ENCODE data around the gene CSNK1G3. TPM values are rescaled to one million over a fixed set of nuclear protein-coding genes. Genes with fewer than 3 reads are reported as not detected.

CSNK1G3 gene
- total RNA-seq, 2 experiments from 2014 or later = 87.2 to 92.3 TPM

DNA sequence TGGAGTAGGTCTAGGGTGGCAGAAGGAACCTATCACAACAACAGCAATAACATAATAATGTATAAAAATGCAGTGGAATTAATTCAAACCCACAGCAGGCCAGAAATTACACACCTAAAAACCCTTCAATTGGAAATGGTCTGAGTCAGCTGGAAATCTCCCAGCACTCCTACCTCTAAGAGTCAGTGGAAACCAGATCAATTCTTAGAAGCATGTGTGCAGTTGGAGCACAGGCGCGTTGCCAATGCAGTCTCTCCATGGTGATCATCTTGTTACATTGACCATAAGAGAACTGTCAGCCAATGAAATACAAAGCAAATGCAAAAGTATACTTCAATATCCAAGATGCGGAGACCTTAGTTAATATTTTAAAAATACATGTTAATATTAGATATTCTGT, 15.1 kb upstream of the CSNK1G3 start:
- intact Hi-C loops (cut with DNase I, micrococcal nuclease) = no loop called here
- Histone ChIP-seq H3K36me3 (ENCODE audit: insufficient read depth, low read length) (no peaks in the 10 kb centered on the region), H3K27ac (ENCODE audit: low read depth in 1 of 2, low read length in 2 of 2) (no peak overlapping the region), H3K27me3 (ENCODE audit: control insufficient read depth in 1 of 2, insufficient read depth in 2 of 2, low read length in 2 of 2) (no peaks in the 10 kb centered on the region), H3K4me1 (ENCODE audit: insufficient read depth, low read length) (no peaks in the 10 kb centered on the region), H3K9me3 (ENCODE audit: control insufficient read depth in 1 of 2, insufficient read depth in 1 of 2, low read length in 2 of 2) (no peaks in the 10 kb centered on the region), H3K4me3 (ENCODE audit: low read length) (no peak overlapping the region)
- Mint-ChIP-seq H3K4me1 (ENCODE audit: low read depth) (no peaks in the 10 kb centered on the region), H3K9me3 (no peaks in the 10 kb centered on the region), H3K36me3 (ENCODE audit: low read depth) (no peaks in the 10 kb centered on the region), H3K4me3 (no peak overlapping the region), H3K27ac (no peak overlapping the region), H3K27me3 (no peaks in the 10 kb centered on the region)
- DNase-seq = no peak
- ChIA-PET POLR2A (interaction anchor here (1.2 kb wide), 1 partner anchor 73 kb away, joined by 3 read pairs; the partner anchor contains the start of gene CEP120), CTCF (no interaction called here)
- no peak for ATAC-seq (ENCODE audit: poor library complexity)
- TF ChIP-seq, protein P1, sequence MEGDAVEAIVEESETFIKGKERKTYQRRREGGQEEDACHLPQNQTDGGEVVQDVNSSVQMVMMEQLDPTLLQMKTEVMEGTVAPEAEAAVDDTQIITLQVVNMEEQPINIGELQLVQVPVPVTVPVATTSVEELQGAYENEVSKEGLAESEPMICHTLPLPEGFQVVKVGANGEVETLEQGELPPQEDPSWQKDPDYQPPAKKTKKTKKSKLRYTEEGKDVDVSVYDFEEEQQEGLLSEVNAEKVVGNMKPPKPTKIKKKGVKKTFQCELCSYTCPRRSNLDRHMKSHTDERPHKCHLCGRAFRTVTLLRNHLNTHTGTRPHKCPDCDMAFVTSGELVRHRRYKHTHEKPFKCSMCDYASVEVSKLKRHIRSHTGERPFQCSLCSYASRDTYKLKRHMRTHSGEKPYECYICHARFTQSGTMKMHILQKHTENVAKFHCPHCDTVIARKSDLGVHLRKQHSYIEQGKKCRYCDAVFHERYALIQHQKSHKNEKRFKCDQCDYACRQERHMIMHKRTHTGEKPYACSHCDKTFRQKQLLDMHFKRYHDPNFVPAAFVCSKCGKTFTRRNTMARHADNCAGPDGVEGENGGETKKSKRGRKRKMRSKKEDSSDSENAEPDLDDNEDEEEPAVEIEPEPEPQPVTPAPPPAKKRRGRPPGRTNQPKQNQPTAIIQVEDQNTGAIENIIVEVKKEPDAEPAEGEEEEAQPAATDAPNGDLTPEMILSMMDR (IDR thresholded peaks at IDR 0.05) = no peak

DNA sequence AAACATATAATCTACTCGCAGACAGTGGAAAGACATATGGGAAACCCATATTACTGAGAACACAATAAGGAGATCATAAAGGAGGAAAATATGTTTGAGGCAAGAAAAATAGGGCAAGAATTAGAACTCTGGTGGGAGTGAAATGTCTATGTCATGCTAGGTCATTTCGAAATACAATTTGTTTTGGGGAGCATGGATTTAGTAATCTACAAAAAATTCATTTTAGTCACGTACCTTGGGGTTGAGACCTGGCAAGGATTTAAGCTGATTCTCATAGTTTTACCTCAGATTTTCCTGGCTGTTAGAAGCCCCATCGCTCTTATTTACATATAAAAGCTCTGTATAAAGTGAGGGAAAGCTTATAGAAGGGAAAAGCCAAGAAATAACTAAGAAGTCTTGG, 11.5 kb upstream of the CSNK1G3 start:
- TF ChIP-seq, protein P1 (IDR thresholded peaks at IDR 0.05) = no peak
- peaks cover 1% of the 10 kb centered on the region for H3K27me3 Mint-ChIP-seq

DNA sequence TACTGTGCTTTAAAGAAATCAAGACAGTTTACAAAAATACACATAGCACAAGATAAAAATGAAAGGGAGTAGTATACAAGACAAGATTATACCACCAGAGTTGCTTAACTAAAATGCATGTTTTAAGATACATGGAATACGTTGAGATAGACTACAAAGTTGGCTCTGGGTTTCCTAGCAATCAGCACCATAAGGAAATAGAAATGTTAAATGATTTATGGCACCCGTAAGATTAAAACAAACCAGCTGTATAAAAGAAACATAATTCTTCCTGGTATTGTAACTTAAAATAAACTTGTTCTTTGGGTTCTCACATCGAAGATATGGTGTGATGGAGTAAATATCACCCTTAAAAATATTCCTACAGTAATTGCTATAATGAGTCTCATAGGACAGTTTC, 9.9 kb upstream of the CSNK1G3 start:
- Mint-ChIP-seq H3K27me3 (peaks cover 7% of the 10 kb centered on the region), H3K4me1 (ENCODE audit: low read depth) (peaks cover 5% of the 10 kb centered on the region), H3K27ac (no peak overlapping the region), H3K4me3 (no peak overlapping the region), H3K36me3 (ENCODE audit: low read depth) (no peaks in the 10 kb centered on the region), H3K9me3 (no peaks in the 10 kb centered on the region)
- H3K4me1 ChIP-seq (ENCODE audit: insufficient read depth, low read length) = no peaks in the 10 kb centered on the region
- H3K9me3 ChIP-seq (ENCODE audit: control insufficient read depth in 1 of 2, insufficient read depth in 1 of 2, low read length in 2 of 2) = no peaks in the 10 kb centered on the region
- H3K36me3 ChIP-seq (ENCODE audit: insufficient read depth, low read length) = no peaks in the 10 kb centered on the region
- ChIA-PET CTCF (no interaction called here), POLR2A (no interaction called here)
- H3K27ac ChIP-seq (ENCODE audit: low read depth in 1 of 2, low read length in 2 of 2) = no peak overlapping the region
- H3K4me3 ChIP-seq (ENCODE audit: low read length) = no peak overlapping the region
- intact Hi-C loops (cut with DNase I, micrococcal nuclease) = no loop called here
- TF ChIP-seq, protein P1 (IDR thresholded peaks at IDR 0.05) = no peak
- ATAC-seq (ENCODE audit: poor library complexity) = no peak
- H3K27me3 ChIP-seq (ENCODE audit: control insufficient read depth in 1 of 2, insufficient read depth in 2 of 2, low read length in 2 of 2) = no peaks in the 10 kb centered on the region
- DNase-seq = no peak

More for the DNA sequence above, 11.5 kb upstream of the CSNK1G3 start:
- Mint-ChIP-seq H3K4me3 (no peak overlapping the region), H3K27ac (no peak overlapping the region), H3K36me3 (ENCODE audit: low read depth) (no peaks in the 10 kb centered on the region), H3K4me1 (ENCODE audit: low read depth) (peaks cover 5% of the 10 kb centered on the region), H3K9me3 (no peaks in the 10 kb centered on the region)
- Histone ChIP-seq H3K36me3 (ENCODE audit: insufficient read depth, low read length) (no peaks in the 10 kb centered on the region), H3K4me3 (ENCODE audit: low read length) (no peak overlapping the region), H3K4me1 (ENCODE audit: insufficient read depth, low read length) (no peaks in the 10 kb centered on the region), H3K27ac (ENCODE audit: low read depth in 1 of 2, low read length in 2 of 2) (no peak overlapping the region), H3K27me3 (ENCODE audit: control insufficient read depth in 1 of 2, insufficient read depth in 2 of 2, low read length in 2 of 2) (no peaks in the 10 kb centered on the region), H3K9me3 (ENCODE audit: control insufficient read depth in 1 of 2, insufficient read depth in 1 of 2, low read length in 2 of 2) (no peaks in the 10 kb centered on the region)
- DNase-seq (no peak), ATAC-seq (ENCODE audit: poor library complexity) (no peak)
- intact Hi-C loops (cut with DNase I, micrococcal nuclease) = no loop called here
- POLR2A ChIA-PET = interaction anchor here (1.2 to 1.6 kb wide), 2 partner anchors 59 to 77 kb away, joined by 3 to 7 read pairs; partner anchors contain the start of gene CEP120
- CTCF ChIA-PET = no interaction called here

All from CD4-positive, alpha-beta T cell (primary cell).